Raji (cell line): ENCODE data around the gene SLC35A3.
A peak's percentile ranks its signal among the peaks of the same experiment; 100 is the strongest.

Source experiments
- POLR2A ChIP-seq: IDR thresholded peaks from 2 replicates; pipeline ENCODE4 v1.6.1; 2011; ENCODE audit warnings: low read depth, low read length, control low read depth; ENCODE audit not compliant: insufficient read depth

The SLC35A3 gene

GRCh38 chr1:99969729-99970621 is at the start of gene SLC35A3:
SLC35A3 (plus strand) TSS chr1:99969996; CDS start chr1:99993555, 23,559 bp downstream.
- peak; percentile 79 for TF ChIP-seq POLR2A

DNA sequence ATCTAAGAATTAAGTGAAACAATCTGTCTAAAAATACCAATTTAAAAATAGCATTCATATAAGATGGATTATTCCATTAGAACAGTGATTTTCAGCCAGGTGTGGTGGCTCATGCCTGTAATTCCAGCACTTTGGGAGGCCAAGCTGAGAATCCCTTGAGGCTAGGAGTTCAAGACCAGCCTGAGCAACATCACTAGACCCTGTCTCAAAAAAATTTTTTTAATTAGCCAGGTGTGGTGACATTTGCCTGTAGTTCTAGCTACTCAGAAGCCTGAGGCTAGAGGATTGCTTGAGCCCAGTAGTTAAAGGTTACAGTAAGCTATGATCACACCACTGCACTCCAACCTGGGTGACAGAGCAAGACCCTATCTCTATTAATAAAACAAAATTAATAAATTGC is 35.0 kb upstream of the SLC35A3 start:
- TF ChIP-seq POLR2A, result no peak

DNA sequence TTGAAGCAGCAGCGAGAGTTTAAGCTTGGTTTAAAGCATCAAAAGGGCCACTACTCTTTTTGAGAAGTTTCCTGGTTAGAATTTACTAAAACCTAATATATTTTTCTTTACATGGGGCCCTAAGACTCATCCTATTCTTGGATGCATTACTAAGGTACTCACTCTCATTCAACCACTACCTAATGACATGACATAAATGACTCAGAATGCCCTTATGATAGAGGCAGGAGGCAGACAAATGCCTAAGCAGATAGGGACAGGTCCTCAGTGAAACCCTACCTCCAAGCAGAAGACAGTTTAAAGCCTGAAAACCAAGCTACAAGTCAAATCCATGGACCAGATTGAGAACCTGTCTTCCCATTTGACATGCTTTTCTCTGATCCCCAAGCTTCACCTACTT is 34.3 kb upstream of the SLC35A3 start:
- no peak for TF ChIP-seq POLR2A

- no peak for TF ChIP-seq POLR2A
Observed at GRCh38 chr1:99936071-99936470, 33.7 kb upstream of the SLC35A3 start.

- TF ChIP-seq POLR2A, result no peak
Observed at GRCh38 chr1:99942723-99943122, 27.1 kb upstream of the SLC35A3 start.

GRCh38 chr1:99943223-99943794 is 26.5 kb upstream of the SLC35A3 start:
- TF ChIP-seq POLR2A, result no peak

GRCh38 chr1:99944192-99944591 is 25.6 kb upstream of the SLC35A3 start:
- TF ChIP-seq POLR2A, result no peak

- TF ChIP-seq POLR2A, result no peak
Observed at GRCh38 chr1:99945174-99945573, 24.6 kb upstream of the SLC35A3 start.

DNA sequence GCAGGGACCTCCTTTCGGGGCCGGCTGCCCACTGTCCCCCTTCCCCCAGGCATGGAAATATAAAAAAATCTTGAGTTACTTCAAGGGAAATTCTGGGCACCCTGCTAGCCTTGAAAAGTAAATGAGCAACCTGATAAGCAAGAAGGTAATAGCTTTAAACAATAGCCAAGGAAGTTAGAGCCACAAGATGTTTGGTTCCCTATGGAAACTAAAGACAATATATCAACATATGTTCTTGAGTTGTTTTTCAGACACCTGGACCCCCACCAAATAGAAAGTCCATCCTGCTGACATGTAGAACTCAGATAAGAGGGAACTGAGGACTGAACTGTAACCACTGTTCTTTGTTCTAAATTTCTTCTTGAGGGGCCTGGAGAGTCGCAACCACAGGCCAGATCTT is 19.3 kb upstream of the SLC35A3 start:
- no peak for TF ChIP-seq POLR2A

DNA sequence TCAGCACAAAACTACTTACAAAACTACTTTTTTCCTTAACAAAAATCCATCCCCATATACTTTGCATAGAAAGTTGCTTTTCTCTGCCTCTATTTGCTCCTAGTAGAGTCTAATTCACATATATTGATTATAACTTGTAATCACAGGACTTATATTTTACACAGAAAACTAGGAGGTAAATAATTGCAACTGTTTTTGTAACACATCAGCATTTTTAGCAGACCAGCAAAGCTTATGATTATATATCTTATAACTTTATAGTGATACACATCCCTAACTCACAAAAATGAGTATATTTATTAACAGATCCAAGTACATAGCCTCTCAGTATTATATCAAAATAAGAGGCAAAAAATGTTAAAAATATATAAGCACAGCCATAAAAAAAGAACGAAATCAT is 17.3 kb upstream of the SLC35A3 start:
- no peak for TF ChIP-seq POLR2A

- TF ChIP-seq POLR2A, result no peak
Observed at GRCh38 chr1:99955375-99955774, 14.4 kb upstream of the SLC35A3 start.

DNA sequence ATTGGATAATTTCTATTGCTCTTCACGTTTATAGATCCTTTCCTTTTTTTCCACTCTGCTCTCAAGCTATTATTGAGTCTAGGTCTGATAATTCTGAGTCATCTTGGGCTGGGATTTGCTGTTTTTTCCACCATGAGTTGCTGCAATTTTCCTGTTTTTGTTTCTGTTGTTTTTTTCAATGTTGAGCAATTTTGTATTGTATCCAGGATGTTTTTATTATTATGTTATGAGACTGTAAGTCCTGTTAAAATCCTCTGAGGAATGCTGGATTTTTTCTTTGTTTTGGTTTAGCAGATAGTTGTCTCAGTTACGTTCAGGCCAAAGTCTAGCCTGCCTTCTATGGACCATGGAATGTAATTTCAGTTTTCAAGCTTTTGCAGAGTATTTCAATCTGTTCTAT is 13.0 kb upstream of the SLC35A3 start:
- no peak for TF ChIP-seq POLR2A

DNA sequence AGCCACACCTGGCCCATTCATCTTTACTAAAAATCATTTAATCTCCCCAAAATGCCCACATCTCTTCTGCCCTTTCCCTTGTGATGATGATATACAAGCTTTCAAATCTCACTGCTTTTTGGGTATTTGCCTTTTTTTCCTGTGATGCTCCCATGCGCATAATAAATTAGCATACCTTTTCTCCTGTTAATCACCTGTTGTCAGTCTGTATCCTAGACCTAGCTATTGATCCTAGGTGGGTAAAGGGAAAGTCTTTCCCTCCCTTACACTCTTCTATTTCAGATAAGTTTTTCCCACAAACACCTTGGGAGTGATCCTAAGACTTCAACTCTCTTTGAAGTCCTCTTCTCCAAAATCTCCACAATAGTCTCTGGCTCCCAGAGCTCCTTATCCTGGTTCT is 12.0 kb upstream of the SLC35A3 start:
- no peak for TF ChIP-seq POLR2A

GRCh38 chr1:99963041-99963795 is 6.6 kb upstream of the SLC35A3 start:
- TF ChIP-seq POLR2A, result no peak

DNA sequence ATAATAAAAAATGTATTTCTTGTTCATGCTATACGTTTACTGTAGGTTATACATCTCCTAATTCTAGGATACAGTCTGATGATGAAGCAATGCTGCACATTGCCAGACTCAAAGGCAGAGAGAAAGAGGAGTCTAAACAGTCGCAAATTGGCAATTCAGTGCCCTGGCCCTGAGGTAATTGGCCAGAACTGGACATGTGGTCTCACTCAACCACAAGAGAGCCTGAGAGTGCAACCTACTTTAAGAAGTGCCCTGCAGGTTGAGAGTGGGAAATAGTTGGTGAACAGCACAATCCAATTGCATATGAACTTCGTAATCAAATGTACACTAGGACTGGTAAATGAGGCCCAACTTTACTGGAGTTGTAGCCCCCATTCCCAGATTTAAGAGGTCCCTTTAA is 5.0 kb upstream of the SLC35A3 start:
- no peak for TF ChIP-seq POLR2A
